NCI-H524 (cell line): ENCODE data around the gene MYH9.
A peak's percentile ranks its signal among the peaks of the same experiment; 100 is the strongest.

Experiments
- DNase-seq, 2 experiments: peaks; one replicate each; lab custom pipeline; 2025; lab: John Stamatoyannopoulos, UW

The MYH9 gene

DNA sequence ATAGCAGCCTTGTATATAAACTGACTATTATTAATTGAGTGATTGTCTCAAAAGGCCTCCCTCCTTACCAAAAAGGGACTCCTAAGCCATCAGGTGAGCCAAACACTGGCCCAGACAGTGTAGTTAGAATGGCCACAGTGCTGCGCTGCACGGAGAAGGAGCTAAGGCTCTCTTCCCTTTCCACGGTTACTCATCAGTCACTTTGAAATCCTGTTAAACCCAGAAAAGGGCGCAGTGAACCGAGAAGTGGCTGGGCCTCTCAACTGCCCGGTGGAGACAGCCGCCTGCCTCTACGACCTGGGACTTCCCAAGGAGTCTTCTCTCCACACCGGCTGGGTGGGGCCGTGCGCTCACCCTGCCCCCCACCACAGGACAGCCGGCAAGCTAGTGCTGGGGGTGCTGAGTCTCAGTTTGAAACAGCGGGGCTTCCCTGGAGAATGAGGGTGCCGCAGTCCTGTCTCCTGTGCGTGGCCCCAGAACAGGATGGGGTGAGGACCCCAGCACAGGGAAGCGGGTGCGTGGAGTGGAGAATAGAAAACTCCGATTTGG is 1.3 kb downstream of the MYH9 start:
- DNase-seq, result peak in 1 of 2 experiments; percentile 20

DNA sequence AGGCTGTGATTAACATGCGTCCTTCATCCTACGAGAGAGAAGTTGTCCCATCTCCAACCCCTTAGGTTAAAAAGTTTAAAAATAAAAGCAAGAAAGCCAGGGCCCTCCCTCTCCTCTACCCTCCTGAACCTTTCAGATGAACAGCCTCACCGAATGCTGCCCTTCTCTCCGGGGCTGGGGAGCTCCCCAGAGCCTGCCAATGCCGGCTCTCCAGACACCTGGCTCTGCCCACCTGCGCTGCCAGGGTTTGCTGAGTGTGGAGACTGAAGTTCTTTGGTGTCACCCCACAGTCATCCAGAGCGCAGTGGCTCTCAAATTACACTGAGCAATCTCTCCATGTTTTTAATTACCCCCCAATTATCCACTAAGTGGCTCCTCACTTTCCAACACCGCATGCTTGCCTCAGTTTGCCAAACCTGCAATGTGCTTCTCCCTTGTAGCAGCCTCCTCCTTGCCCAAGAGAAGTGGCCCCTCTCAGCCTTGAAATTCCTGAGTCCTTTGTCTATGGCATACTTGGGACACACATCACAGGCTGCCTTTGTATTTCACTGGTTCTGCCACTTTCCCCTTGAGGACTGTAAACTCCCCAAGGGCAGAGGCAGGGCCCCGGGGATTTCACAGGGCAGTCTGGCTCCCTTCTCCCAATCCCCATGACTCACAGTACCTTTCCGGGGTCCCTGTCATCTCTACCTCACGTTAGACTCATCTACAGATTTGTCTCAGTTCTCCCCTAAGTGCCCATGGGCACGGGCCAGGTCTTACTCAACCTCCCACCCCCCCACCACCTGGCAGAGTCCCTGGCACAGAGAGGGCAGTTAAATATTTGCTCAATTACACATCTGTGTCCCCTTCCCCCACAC is 2.0 kb downstream of the MYH9 start:
- DNase-seq, result no peak

DNA sequence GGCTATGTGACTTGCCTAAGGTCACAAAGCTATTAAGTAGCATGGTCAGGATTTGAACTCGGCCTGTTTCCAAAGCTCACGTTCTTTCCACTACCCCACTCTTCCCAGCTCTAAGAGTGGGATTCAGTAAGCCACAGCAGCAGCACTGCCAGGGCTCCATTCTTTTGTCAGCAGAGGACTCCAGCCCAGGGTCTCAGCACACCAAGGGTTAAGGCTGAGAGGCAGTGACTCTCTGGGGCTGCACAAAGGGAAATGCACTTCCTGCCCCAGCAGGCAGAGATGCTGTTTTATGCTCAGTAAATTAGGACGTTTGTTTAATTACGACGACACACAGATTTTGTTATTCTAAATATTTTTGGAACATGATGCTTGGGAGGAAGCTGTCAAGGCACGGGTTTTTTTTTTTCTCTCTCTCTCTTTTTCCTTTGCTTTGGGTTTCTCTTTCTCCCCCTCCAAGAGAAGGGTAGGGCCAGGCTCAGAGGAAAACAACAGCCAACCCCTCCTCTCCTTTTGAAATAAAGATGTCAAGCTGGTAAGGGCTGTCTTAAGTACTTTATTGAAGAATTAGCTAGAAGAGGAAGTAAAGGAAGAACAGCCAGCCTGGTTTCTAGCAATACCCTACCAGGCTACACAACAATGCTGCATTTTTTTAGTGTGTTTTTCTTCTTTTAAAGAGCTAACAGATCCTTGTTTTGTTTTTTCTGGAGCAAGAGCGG is 2.8 kb downstream of the MYH9 start:
- DNase-seq, result no peak

DNA sequence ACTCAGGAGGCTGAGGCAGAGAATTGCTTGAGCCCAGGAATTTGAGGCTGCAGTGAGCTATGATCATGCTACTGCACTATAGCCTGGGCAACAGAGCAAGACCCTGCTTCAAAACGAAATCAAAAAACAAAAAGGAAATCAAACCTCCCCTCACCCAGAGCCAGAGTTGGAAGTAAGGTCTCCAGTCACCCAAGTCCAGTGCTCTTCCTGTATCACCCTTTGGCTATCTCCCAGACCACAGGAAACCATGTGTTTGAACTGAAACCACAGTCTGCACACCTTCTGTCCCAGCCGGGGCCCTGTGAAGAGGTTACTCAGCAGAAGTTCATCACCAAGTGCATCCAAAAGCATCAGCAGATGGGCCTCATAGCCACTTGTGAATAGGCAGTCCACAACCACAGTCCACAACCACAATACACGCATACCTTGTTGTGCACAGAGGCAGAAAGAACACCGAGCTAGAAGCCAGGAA is 4.6 kb downstream of the MYH9 start:
- DNase-seq, result no peak

DNA sequence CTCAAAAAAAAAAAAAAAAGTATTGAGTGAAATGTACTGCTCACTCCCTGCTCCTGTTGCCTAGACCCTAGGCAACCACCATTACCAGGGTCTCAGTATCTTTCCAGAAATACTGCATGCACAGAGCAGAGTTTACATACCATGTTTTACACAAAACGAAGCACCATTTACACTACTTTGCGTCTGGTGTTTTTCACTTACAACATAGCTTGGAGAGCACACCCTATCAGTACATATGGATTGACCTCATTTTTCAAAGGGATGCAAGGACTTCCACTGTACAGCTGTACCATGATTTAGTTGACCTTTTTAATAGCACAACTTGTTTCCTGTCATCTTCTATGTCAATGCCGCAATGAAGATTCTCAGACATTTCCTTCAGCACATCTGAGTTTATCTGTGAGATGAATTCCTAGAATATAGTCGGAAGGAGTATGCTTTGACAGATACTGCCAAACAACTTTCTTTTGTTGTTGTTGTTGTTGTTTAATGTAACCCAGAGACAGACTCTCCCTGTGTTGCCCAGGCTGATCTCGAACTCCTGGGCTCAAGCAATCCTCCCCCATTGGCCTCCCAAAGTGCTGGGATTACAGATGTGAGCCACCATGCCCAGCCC is 6.1 kb downstream of the MYH9 start:
- DNase-seq, result no peak

DNA sequence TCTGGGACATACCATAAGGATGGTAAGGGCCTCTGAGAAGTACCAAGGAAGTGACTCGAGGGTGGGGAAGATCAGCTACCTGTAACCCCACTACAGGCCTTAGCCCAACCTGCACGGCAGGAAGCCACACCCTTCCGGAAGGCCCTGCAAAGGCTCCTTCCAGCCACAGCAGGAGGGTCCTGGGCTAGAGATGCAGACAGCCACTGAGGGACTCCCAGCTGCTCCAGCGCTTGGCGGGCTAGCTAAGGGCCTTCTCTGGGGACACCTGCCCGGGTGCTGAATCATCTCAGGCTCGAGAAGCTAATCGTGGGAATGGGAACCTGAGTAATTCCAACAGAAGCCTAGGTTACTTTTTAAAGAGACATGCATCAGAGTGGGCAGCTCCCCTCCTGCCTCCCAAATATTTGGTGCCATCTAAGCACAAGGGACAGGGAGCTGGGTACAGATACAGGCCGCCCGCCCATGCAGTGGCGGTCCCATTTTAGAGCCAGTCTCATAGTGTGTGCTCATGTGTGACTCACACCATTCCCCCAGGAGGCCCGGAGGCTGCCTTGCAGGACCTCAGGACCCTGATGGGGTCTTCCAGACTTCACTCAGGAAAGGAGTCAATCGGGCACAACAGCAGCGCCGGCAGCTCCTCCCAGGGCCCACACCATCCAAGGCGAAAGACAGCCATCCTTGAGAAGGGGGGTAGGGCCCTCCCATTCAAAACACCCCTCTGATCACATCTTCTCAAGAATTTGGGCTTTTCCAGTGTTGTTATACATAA is 8.0 kb downstream of the MYH9 start:
- peak in 1 of 2 experiments; percentile 8 for DNase-seq

DNA sequence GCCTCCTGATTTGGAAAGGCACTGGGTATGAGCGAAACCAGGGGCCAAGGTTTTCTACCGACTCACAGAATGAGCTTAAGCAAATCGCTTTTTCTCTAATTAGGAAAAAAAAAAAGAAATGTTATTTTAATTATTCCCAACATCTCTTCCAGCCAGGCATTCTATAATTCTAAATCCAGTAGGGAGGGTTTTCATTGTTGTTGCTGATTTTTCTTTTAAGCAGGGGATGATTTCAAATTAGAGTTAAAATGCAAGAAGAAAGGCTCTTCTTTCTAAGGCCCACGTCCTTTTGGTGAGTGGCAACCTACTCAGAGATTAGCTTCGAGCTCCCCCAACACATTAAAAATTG is 8.9 kb downstream of the MYH9 start:
- DNase-seq, result no peak

DNA sequence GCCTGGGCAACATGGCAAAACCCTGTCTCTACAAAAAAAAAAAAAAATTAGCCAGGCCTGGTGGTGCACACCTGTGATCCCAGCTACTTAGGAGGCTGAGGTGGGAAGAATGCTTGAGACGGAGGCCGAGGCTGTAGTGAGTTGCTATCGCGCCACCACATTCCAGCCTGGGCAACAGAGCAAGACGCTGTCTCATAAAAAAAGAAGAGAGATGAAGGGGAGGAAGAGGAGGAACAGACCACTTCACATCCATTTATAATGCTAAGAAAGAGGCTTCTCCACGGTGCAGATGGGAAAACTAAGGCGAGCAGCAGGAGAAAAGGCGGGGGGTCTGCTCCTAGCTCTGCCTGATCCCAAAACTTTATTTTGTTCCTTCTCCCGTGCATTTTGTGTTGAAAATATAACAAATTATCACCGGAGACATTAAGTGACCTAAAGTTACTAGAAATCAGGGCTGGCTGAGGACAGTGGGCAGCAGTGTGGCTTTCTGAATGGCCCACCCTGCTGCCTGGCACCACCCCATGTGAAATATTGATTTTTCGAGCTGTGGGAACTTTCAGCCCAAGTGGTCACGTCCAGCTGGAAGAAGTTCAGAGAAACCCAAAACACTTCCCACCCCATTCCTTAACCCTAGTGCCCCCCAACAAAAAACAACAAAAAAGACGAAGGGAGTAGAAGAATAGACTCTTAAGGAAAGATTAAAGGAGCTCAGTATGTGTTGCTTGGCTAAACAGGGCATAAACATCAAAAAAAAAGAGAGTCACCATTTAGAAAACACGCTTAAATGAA is 9.5 kb downstream of the MYH9 start:
- DNase-seq, result no peak

DNA sequence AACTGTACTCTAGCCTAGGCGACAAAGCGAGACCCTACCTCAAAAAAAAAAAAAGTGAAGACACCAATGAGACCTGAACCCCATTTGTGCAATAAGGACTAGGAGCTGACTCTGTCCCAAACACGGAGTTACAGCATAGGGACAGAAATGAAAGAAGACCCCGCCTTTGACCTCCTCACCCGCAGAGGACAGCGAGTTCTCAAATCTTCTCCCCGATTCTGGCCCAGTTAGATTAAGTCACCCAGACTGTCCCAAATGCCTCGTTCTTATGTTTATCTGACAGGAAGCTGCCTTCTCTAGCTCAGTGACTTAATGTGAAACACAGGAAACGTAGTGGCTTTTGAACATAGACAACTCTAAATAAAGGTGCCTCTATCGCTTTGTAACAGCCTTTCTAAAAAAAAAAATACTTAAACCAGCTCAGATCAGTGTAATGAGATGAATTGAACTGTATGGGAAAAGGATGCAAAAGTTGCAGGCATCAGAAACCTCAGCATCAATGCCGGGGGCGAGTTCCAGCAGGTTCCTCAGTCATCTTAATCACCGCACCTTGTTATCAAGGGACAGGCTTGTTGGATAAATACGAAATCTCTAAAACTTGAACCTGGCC is 10.6 kb downstream of the MYH9 start:
- DNase-seq, result no peak

DNA sequence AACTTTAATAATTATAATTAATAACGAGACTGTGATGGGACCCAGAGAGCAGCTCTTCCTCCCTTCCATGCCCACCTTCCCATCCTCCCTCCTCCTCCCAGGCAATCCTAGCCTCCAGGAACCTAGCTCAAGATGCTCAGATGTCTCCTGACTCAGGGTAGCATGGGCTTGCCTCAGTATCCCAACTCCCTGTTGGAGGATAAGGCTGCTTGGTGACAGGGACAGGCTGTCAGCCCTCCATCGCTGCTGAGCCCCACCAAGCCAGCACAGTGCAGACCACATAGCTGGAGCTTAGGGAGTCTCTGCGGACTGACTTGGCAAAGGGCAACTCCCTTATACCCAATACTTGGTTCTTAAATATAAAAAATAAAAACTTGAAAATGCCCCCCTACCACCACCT is 11.5 kb downstream of the MYH9 start:
- no peak for DNase-seq

DNA sequence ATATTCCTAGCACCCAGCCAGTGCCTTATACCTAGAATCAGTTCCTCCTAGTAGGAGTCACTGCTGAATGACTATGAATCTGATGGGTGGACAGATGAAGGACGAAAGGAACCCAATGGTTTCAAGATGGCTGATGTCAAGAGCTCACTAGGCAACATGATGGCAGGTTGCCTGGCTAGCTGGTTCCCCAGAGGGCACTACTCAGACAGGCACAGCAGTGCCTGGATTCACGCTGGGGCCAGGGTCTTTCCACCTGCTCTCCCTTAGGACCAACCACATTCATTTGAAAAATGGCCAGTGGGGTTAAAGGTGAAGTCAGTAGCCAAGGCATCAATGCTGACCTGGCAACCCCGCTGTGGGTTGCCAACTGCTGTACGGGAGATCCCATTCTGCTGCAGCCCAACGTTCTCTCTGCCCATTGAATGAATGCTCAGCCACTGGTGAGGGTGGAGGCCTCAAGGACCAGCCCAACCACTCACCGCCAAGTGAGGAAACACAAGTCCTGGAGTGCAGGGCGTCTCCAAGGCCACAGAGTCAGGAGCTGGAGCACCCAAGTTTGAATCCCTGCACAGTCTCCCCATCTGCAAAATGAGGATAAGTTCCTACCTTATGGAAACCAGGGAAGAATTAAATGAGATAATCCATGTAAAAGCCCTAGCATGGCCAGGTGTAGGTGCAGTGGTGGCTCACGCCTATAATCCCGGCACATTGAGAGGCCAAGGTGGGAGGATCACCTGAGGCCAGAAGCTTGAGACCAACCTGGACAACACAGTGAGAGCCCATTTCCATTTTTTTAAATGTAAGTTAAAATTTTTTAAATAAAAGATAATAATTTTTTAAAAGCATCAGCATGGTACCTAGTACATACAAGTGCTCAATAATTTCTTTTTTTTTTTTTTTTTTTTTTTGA is 12.4 kb downstream of the MYH9 start:
- DNase-seq, result no peak

DNA sequence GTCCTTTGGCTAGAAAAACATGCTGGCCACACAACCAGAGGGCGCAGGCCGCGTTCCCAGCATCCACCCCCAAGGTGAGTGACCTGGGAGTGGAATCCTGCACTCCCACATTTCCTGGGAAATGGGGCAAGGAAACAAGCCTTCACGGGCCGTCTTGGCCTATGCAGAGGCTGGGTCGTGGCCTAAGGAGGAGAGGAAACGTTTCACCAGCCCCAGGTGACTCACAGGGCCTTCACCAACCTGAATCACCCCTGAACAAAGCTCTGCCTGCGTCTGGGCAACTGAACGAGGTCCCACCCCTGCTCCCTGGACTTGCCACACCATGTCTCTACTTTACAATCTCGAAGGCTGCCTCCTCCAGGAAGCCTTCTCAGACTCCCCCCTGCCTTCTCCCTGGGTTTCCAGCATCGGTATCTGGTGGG is 13.2 kb downstream of the MYH9 start:
- DNase-seq, result no peak

DNA sequence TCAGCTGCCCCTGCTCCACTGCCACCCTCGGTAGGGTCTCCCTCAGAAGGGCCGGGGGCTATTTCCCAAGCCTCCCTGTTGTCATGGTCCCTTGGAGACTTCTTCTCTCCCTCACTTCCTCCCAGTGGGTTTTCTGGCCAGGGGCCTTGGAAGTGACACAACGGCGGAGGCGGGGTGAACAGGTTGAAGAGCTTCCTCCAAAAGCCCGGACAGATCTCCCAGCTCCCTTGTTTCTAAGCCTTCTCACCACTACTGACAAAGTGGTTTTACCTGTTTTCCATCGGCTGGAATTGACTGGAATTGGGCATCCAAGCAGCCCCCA is 14.5 kb downstream of the MYH9 start:
- no peak for DNase-seq

DNA sequence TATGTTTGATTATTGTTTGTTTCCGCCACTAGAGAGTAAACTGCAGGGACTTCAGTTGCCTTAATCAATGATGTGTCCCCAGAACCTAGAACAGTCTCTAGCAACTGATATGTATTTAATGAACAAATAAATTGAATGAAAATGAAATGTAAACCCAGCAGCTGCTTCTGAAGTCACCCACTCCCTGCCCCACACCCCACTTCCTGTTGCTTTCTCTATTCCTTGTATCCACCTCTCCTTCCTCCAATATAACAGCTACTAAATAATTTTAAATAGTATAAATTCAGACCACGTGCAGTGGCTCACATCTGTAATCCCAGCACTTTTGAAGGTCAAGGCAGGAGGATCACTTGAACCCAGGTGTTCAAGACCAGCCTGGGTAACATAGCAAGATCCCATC is 15.8 kb downstream of the MYH9 start:
- DNase-seq, result no peak

DNA sequence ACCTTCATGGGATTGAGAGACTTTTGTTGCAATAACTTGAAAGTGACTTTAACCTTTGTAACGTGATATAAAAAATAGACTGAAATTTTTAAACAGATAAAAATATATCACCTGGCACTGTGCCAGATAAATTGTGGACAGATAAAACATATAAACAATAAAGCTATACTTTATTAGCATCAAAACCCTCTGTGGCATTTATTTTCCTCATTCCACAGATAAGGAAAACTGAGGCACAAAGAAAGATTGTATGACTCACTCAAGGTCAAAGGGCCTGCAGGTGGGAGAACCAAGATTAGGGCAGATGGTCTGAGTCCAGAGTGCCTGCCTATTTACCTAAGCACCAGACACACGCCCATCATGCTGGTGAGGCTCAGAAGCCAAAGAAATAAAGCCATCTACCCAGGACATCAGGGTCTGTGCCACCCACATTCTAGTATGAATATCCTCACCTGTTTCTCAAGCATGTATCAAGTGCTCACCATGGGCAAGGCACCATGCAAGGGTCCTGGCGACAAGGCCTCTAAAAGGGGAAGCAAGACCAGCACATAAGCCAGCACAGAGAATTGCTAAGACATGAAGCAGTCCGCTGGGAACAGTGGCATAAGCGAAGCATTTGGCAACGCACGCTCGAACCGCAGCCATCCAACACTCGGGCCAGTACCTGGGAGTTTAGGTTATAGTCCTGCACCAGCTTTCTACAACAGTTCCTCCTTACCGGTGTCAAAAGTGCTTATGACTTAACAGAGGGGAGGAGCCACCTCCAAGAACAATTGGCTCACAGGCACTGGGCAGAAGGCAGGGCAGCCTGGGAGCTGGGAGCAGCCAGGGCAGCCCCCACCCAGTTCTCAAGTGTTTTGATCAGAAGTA is 17.6 kb downstream of the MYH9 start:
- peak; percentile 77 to 87 for DNase-seq

DNA sequence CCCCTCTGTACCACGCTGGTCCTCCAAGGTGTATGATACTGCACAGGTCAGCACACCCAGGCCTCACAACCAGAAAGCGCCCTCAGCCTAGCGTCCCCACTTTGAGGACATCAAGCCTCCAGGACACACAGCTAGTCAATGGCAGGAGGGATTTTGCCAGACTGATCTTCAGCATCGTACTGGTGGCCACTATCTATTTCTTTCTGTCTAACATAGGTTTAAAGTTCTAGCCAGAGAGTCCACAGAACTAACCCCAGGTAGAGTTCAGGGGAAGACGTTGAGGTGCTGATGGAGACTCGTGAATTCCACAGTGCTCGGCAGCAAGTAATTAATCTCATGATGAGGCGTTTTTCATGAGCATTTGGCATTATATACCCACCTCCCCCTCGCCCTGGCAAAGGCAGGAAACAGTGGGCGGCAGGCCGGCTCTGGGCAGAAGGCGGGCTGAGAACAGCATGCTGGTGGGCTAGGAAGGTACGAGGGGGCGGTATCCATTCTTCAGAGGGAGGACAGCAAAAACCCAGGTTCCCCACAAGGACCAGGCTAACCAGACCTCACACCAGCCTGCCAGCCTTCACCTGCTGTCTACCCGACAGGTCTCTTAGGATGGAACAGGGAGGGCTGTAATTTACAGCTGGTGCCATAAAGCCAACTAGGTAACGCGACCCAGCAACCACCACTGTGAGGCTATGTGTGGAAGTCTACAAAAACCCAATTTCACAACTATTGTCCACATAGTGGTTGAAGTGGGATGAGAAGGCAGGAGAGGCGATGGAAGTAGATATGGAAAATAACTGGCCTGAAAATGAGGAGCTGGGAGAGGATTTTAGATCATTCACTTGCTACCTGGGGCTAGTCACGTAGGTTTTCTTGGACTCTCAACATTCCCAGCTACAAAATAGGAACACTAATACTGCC is 18.5 kb downstream of the MYH9 start:
- no peak for DNase-seq

DNA sequence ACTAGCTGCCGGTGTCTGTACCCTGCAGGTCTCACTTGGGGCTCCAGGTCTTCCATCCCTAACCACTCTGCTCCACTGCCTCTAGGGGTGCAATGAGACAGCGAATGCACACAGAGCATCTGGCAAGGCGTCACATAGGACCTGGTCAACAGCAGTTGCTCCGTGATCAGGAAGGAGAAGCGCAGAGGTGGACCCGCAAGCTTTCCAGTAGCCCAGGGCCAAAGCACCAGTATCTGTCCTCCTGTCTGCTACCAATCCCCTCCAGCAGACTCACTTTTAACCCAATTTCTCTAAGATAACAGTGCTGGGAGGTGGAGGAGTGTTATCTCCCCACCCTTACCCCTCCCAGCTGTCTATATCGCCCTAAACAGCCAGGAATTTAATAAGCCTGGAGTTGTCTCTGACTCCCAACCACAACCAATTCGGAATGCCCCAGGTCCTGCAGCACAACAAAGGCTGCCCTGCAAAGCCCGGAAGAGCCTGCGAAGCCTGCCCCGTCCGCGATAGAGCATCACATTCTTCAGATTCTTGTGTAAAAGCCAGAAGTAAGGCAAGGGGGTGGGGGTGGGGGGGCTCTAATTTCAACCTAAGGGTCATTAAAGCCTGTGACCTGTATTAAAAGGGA is 19.3 kb downstream of the MYH9 start:
- no peak for DNase-seq
